HL-60 (cell line): ENCODE measurements around the gene GALNT17.

ENCODE experiments used
- DNase-seq, 2 experiments: peaks; one replicate each; pipeline ENCODE4 v3.0.0-alpha.2; 2010 to 2020; ENCODE audit warnings: low read depth in 1 of 2, low spot score in 1 of 2
- H3K27ac ChIP-seq: fragments of 250-450 bp; sonication (Bioruptor Pico); replicated peaks from 2 replicates; pipeline ENCODE4 v1.5.1; 2020; ENCODE audit warnings: mild to moderate bottlenecking, moderate library complexity
- H3K27me3 ChIP-seq: fragments of 250-450 bp; sonication (Bioruptor Pico); 2 replicates; pipeline ENCODE4 v1.5.1; 2021; ENCODE audit warnings: mild to moderate bottlenecking, moderate library complexity; ENCODE audit not compliant: insufficient read depth, poor library complexity, severe bottlenecking
- H3K4me3 ChIP-seq: replicated peaks from 2 replicates; pipeline ENCODE4 v1.5.1; 2011; ENCODE audit warnings: mild to moderate bottlenecking, control low read depth, low read length; ENCODE audit not compliant: insufficient read depth
- CTCF ChIP-seq: IDR thresholded peaks from one replicate; pipeline ENCODE4 v1.5.1; 2011; ENCODE audit warnings: low read length, control low read depth, inconsistent platforms; ENCODE audit not compliant: insufficient read depth
- GABPA ChIP-seq: IDR thresholded peaks from 2 replicates; pipeline ENCODE4 v1.6.1; 2012; ENCODE audit warnings: low read depth
- POLR2AphosphoS5 ChIP-seq: IDR thresholded peaks from 2 replicates; pipeline ENCODE4 v1.6.1; 2012; ENCODE audit warnings: low read depth
- REST ChIP-seq: IDR thresholded peaks from 2 replicates; pipeline ENCODE4 v1.6.1; 2012; ENCODE audit warnings: low read depth; ENCODE audit not compliant: insufficient replicate concordance
- SPI1 ChIP-seq: IDR thresholded peaks from 2 replicates; pipeline ENCODE4 v1.6.1; 2012; ENCODE audit warnings: low read depth, mild to moderate bottlenecking, borderline replicate concordance

The GALNT17 gene

GRCh38 chr7:71627651-71628050 lies 495.7 kb downstream of the GALNT17 start:
- no peak for DNase-seq
- Histone ChIP-seq H3K27ac (no peak overlapping the region), H3K4me3 (no peak overlapping the region), H3K27me3 (no peaks in the 10 kb centered on the region)
- TF ChIP-seq GABPA (no peak), REST (no peak), POLR2AphosphoS5 (no peak), SPI1 (no peak), CTCF (no peak)

GRCh38 chr7:71630516-71630915 lies 498.6 kb downstream of the GALNT17 start:
- H3K4me3 ChIP-seq = no peak overlapping the region
- H3K27ac ChIP-seq = no peak overlapping the region
- DNase-seq = no peak
- no peak for TF ChIP-seq SPI1
- TF ChIP-seq REST = no peak
- TF ChIP-seq GABPA = no peak
- no peak for TF ChIP-seq POLR2AphosphoS5
- TF ChIP-seq CTCF = no peak
- H3K27me3 ChIP-seq = no peaks in the 10 kb centered on the region

GRCh38 chr7:71633551-71634008 lies 501.6 kb downstream of the GALNT17 start:
- Histone ChIP-seq H3K4me3 (no peak overlapping the region), H3K27ac (no peak overlapping the region)
- DNase-seq = no peak

More at GRCh38 chr7:71633551-71634008, 501.6 kb downstream of the GALNT17 start:
- no peaks in the 10 kb centered on the region for H3K27me3 ChIP-seq
- TF ChIP-seq CTCF = no peak
- no peak for TF ChIP-seq REST
- TF ChIP-seq POLR2AphosphoS5 = no peak
- TF ChIP-seq GABPA = no peak
- TF ChIP-seq SPI1 = no peak
